Lung (tissue), 12 donors: Measurements from ENCODE around the gene CENPP. TPM values are rescaled to one million over a fixed set of nuclear protein-coding genes. Genes with fewer than 3 reads are reported as not detected.

ENCODE experiments used
- ATAC-seq: fragments of 200-7000 bp; cut with Tn5 transposase; one replicate; pipeline ENCODE4 v1.9.1; 2020; ENCODE audit warnings: moderate number of reproducible peaks; ENCODE audit not compliant: insufficient read depth, low FRiP score
- DNase-seq, 3 donors: peaks; one replicate each; pipeline ENCODE4 v3.0.0-alpha.2; 2013 to 2017
- H3K27ac ChIP-seq, 2 donors: one replicate each; pipeline ENCODE4 v1.5.1; 2013; ENCODE audit warnings: mild to moderate bottlenecking in 2 of 2, moderate library complexity in 2 of 2, control low read depth in 1 of 2, inconsistent platforms in 1 of 2, low read depth in 1 of 2, low read length in 1 of 2
- H3K27me3 ChIP-seq, 3 donors: one replicate each; pipeline ENCODE4 v1.5.1; 2013; ENCODE audit warnings: low read length in 2 of 3; ENCODE audit not compliant: control insufficient read depth in 3 of 3, insufficient read depth in 3 of 3
- H3K36me3 ChIP-seq, 4 donors: one replicate each; pipeline ENCODE4 v1.5.1; 2013; ENCODE audit warnings: low read length in 4 of 4, mild to moderate bottlenecking in 1 of 4, moderate library complexity in 1 of 4; ENCODE audit not compliant: control insufficient read depth in 4 of 4, insufficient read depth in 4 of 4
- H3K4me1 ChIP-seq, 5 donors: one replicate each; pipeline ENCODE4 v1.5.1; 2013; ENCODE audit warnings: low read length in 5 of 5, mild to moderate bottlenecking in 2 of 5, moderate library complexity in 1 of 5; ENCODE audit not compliant: control insufficient read depth in 5 of 5, insufficient read depth in 5 of 5
- H3K4me3 ChIP-seq: one replicate; pipeline ENCODE4 v1.5.1; 2013; ENCODE audit warnings: mild to moderate bottlenecking, control low read depth, moderate library complexity
- H3K9ac ChIP-seq, 2 donors: one replicate each; pipeline ENCODE4 v1.5.1; 2013; ENCODE audit warnings: low read length in 2 of 2, control low read depth in 1 of 2; ENCODE audit not compliant: insufficient read depth in 1 of 2
- H3K9me3 ChIP-seq, 4 donors: one replicate each; pipeline ENCODE4 v1.5.1; 2013; ENCODE audit warnings: low read length in 3 of 4, mild to moderate bottlenecking in 1 of 4, moderate library complexity in 1 of 4; ENCODE audit not compliant: control insufficient read depth in 4 of 4, insufficient read depth in 3 of 4
- WGBS, 2 donors: extraction: QIAGEN DNeasy Blood & Tissue Kit; methylation state at CpG; one replicate each; pipeline ENCODE4 v1.1.7; 2013; 5-methylcytosine and 5-hydroxymethylcytosine counted together
- polyA plus RNA-seq, 2 donors: library from polyadenylated mRNA; stranded (reverse); fragments of 200-250 nt; gene quantifications; one replicate each; pipeline ENCODE4 v1.2.1, GENCODE V29; 2013
- total RNA-seq, 2 donors: library from RNA; depleted of rRNA in 1 of 2; stranded (reverse); fragments of >200 nt in 1 of 2; gene quantifications; one replicate each; pipeline ENCODE4 v1.2.1, GENCODE V29; 2014 to 2021
- TF ChIP-seq, protein P1 (sequence below): IDR thresholded peaks from 2 replicates; pipeline ENCODE4 v1.5.1; 2012; ENCODE audit warnings: mild to moderate bottlenecking; ENCODE audit errors: control extremely low read depth, extremely low read depth
- donor health status: control.
- donor health status: control.
- donor health status: Bipolar disorder and iron deficiency.
- donor health status: healthy.
- donor health status: DM: yes; HTN: yes; CAD: no.

Gene CENPP
- total and polyA plus RNA-seq, 4 donors, result 1.2 to 11.8 (median 2.9) TPM

DNA sequence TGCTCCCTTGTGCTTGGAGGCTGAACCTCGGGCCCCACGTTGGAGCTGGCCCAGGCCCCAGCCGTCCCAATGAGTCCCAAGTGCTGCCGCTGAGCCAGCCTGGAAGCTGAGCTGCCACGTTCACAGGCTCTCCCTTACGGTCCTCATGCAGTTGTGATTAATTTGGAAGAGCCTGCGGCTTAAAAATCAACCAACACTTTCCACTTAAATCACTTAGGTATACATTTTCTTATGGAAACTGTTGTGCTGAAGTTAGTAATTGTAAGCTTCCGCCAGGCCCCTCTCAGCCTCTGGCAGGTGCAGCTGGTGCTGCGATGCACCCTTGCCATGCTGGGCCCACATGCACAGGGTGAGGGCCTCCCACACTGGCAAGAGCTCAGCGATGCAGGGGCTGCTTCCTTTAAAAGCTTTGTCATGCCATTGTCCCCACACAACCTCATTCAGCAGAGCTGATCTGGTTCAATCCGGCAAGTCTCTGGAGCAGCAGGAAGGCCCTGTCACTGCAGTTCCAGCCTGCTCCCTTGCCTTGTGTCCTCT is 283.2 kb downstream of the CENPP start:
- ATAC-seq (no peak), DNase-seq (peak; percentile 40 to 83 (median 66))
- H3K4me1 ChIP-seq, result peaks cover 0 to 27% (median 18%) of the 10 kb centered on the region in 5 donors
- H3K27me3 ChIP-seq, result no peaks in the 10 kb centered on the region
- TF ChIP-seq, protein P1, sequence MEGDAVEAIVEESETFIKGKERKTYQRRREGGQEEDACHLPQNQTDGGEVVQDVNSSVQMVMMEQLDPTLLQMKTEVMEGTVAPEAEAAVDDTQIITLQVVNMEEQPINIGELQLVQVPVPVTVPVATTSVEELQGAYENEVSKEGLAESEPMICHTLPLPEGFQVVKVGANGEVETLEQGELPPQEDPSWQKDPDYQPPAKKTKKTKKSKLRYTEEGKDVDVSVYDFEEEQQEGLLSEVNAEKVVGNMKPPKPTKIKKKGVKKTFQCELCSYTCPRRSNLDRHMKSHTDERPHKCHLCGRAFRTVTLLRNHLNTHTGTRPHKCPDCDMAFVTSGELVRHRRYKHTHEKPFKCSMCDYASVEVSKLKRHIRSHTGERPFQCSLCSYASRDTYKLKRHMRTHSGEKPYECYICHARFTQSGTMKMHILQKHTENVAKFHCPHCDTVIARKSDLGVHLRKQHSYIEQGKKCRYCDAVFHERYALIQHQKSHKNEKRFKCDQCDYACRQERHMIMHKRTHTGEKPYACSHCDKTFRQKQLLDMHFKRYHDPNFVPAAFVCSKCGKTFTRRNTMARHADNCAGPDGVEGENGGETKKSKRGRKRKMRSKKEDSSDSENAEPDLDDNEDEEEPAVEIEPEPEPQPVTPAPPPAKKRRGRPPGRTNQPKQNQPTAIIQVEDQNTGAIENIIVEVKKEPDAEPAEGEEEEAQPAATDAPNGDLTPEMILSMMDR, result no peak
- 64 to 76% methylated on average over 11 of the region's 11 CpGs for WGBS, 2 donors
- H3K9ac ChIP-seq, result peak overlapping the region in 1 of 2 donors; percentile 61
- peak overlapping the region; percentile 5 to 9 for H3K27ac ChIP-seq
- no peak overlapping the region for H3K4me3 ChIP-seq
- H3K36me3 ChIP-seq, result peaks cover 4 to 18% (median 7%) of the 10 kb centered on the region in 4 donors
- peaks cover 0 to 2% (median 1%) of the 10 kb centered on the region in 4 donors for H3K9me3 ChIP-seq

DNA sequence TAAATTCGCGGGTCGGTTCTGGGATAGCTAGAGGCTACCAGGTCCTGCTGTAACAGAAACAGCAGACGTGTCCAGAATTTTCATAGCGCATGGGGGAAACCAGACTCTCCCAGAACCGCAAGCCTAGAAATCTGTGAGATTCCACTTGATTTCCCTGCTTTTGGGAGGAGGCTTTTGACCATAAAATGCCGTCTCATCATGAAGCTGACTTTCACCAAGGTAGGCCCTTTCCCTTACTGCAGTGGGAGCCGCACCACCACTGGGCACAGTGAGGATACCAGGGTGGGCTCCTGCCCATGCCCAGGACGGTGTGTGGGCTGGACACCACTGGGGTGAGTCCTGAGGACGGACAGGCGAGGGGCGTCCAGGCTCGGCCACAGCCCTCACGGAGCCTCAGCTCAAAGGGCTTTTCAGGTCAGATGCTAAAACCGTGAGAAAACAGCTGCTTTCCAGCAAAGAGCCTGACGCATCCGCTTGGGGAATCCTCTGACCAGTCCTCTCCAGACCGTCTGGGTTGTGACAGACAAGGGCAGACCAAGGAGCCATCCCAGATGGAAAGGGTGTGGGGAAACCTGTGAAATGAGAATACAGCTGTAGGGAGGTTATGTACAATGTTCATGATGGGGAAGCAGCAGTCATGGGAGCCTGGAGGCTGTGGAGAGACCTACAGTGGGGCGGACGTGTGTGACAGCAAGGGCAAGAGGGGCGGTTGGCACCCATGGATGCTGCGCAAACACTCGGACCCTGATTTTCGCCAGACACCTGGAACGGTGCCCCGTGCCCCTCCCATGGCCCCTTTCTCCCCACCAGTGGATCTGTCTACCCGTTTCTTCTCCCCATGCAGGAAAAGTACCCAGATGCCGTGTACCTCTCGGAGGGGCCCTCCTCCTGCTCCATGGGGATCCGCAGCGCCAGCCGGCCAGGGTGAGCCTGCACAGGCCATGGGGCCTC is 285.0 kb downstream of the CENPP start:
- ATAC-seq (no peak), DNase-seq (no peak)
- Histone ChIP-seq H3K4me3 (no peak overlapping the region), H3K9me3 (peaks cover 0 to 2% (median 0%) of the 10 kb centered on the region in 4 donors), H3K27me3 (no peaks in the 10 kb centered on the region), H3K36me3 (peaks cover 4 to 21% (median 7%) of the 10 kb centered on the region in 4 donors), H3K9ac (no peak overlapping the region), H3K27ac (peak overlapping the region; percentile 43 to 76), H3K4me1 (peaks cover 0 to 45% (median 24%) of the 10 kb centered on the region in 5 donors)
- WGBS, 2 donors, result 89 to 93% methylated on average over 32 of the region's 32 CpGs
- TF ChIP-seq, protein P1, result no peak

DNA sequence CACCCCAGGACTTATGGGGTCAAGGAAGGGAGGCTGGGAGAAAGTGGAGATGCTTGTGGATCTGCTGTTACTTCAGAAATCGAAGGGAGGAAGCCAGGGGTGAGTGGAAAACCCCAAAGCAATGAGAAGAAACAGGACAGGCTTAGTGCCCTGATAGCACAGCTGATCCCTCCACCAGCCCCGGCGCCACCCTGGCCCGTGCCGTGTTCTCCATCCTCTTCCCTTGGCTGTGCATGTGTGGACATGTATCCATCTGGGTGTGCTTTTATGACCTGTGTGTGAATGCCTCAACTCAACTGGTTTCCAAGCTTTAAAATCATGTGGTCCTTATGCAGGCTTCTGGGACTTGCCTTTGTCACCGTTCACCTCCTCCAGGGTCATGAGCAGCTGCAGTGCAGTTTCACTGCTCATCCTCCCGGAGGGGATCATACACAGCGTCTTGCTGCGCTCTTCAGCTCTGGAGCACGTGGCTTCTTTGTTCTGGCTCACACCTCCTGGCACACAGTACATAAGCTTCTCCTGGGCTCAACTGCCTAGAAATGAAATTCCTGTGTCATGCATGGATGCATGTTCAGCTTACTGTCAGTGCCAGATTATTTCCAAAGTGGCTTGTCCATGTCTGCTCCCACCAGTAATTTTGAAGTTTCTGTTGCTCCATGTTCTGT is 286.0 kb downstream of the CENPP start:
- H3K36me3 ChIP-seq, result peaks cover 4 to 26% (median 7%) of the 10 kb centered on the region in 4 donors
- DNase-seq, result no peak

More for the DNA sequence above, 286.0 kb downstream of the CENPP start:
- Histone ChIP-seq H3K9me3 (peaks cover 0 to 2% (median 0%) of the 10 kb centered on the region in 4 donors), H3K27me3 (no peaks in the 10 kb centered on the region), H3K4me1 (peaks cover 0 to 54% (median 30%) of the 10 kb centered on the region in 5 donors), H3K27ac (no peak overlapping the region), H3K9ac (no peak overlapping the region), H3K4me3 (no peak overlapping the region)
- 85 to 87% methylated on average over 10 of the region's 10 CpGs for WGBS, 2 donors
- TF ChIP-seq, protein P1, result no peak
- ATAC-seq, result no peak
